SK-N-MC (cell line): ENCODE data around the gene DIO1.
A peak's percentile ranks its signal among the peaks of the same experiment; 100 is the strongest.
"Not testable (repeated sequence)": the region's sequence is repeated elsewhere in the genome, so short reads cannot be mapped to it uniquely, and the experiment has no call there.

Experiments
- DNase-seq: peaks from one replicate; pipeline ENCODE4 v3.0.0-alpha.2; 2011; ENCODE audit warnings: low read depth, low spot score
- H3K27ac ChIP-seq: fragments of 200-600 bp; sonication (generic); 2 replicates; pipeline ENCODE4 v1.5.1; 2016; ENCODE audit warnings: mixed run types
- H3K36me3 ChIP-seq: fragments of 200-600 bp; sonication (generic); 2 replicates; pipeline ENCODE4 v1.6.1; 2017; ENCODE audit warnings: antibody characterized with exemption, low read length, mixed read lengths; ENCODE audit not compliant: insufficient read depth
- H3K4me3 ChIP-seq: fragments of 200-600 bp; sonication (generic); 2 replicates; pipeline ENCODE4 v1.5.1; 2016
- H3K9ac ChIP-seq: fragments of 200-600 bp; sonication (generic); 2 replicates; pipeline ENCODE4 v1.8.0; 2017; ENCODE audit warnings: mixed run types, mixed read lengths; ENCODE audit not compliant: insufficient read length
- H3K9me3 ChIP-seq: fragments of 200-600 bp; sonication (generic); 2 replicates; pipeline ENCODE4 v1.6.1; 2017; ENCODE audit warnings: low read depth, mild to moderate bottlenecking, antibody characterized with exemption, low read length, moderate library complexity, mixed read lengths
- EZH2 ChIP-seq: fragments of 200-600 bp; sonication (generic); IDR thresholded peaks from one replicate; pipeline ENCODE4 v1.6.1; 2017; ENCODE audit warnings: antibody characterized with exemption
- FOXP2 ChIP-seq: optimal IDR thresholded peaks from 2 replicates; pipeline ENCODE3; 2011; ENCODE audit warnings: mild to moderate bottlenecking, moderate library complexity; ENCODE audit not compliant: insufficient read depth; ENCODE audit errors: extremely low read length, control extremely low read depth
- POLR2AphosphoS5 ChIP-seq: IDR thresholded peaks from 2 replicates; pipeline ENCODE4 v1.6.1; 2012; ENCODE audit warnings: mild to moderate bottlenecking, low read depth, low read length, borderline replicate concordance

The DIO1 gene

GRCh38 chr1:53871221-53871620 is 22.8 kb upstream of the DIO1 start:
- Histone ChIP-seq H3K9me3 (no peaks in the 10 kb centered on the region), H3K9ac (no peak overlapping the region), H3K4me3 (peak overlapping the region; percentile 22), H3K27ac (peak overlapping the region; percentile 27; the same call in 1 of the 2 replicates), H3K36me3 (peaks cover 15% of the 10 kb centered on the region)
- no peak for DNase-seq
- TF ChIP-seq EZH2: no peak
- TF ChIP-seq FOXP2: no peak

- TF ChIP-seq EZH2: no peak
- TF ChIP-seq FOXP2: no peak
- no peak for TF ChIP-seq POLR2AphosphoS5
- H3K4me3 ChIP-seq: no peak overlapping the region
- no peak for DNase-seq
- H3K36me3 ChIP-seq: peaks cover 11% of the 10 kb centered on the region
- H3K9ac ChIP-seq: no peak overlapping the region
- peak overlapping the region; percentile 27; the same call in 1 of the 2 replicates for H3K27ac ChIP-seq
- no peaks in the 10 kb centered on the region for H3K9me3 ChIP-seq
These were observed 22.1 kb upstream of the DIO1 start for GRCh38 chr1:53871773-53872484.

- not testable (repeated sequence) for H3K9ac ChIP-seq, H3K9me3 ChIP-seq, H3K27ac ChIP-seq, H3K4me3 ChIP-seq, DNase-seq, H3K36me3 ChIP-seq
These were observed 18.8 kb upstream of the DIO1 start for GRCh38 chr1:53875150-53875549.

- DNase-seq: no peak
- TF ChIP-seq FOXP2 (no peak), POLR2AphosphoS5 (no peak), EZH2 (no peak)
- Histone ChIP-seq H3K36me3 (peaks cover 17% of the 10 kb centered on the region), H3K9ac (no peak overlapping the region), H3K4me3 (no peak overlapping the region), H3K27ac (no peak overlapping the region), H3K9me3 (no peaks in the 10 kb centered on the region)
These were observed 15.4 kb upstream of the DIO1 start for GRCh38 chr1:53878492-53879105.

GRCh38 chr1:53881853-53882252 is 12.1 kb upstream of the DIO1 start:
- DNase-seq, H3K27ac ChIP-seq, H3K9ac ChIP-seq, H3K4me3 ChIP-seq, H3K36me3 ChIP-seq, H3K9me3 ChIP-seq: not testable (repeated sequence)

GRCh38 chr1:53883600-53883999 is 10.4 kb upstream of the DIO1 start:
- not testable (repeated sequence) for H3K9ac ChIP-seq, DNase-seq, H3K36me3 ChIP-seq, H3K27ac ChIP-seq, H3K4me3 ChIP-seq, H3K9me3 ChIP-seq

- Histone ChIP-seq H3K4me3 (peak overlapping the region; percentile 98), H3K9ac (no peak overlapping the region), H3K27ac (no peak overlapping the region), H3K36me3 (no peaks in the 10 kb centered on the region), H3K9me3 (no peaks in the 10 kb centered on the region)
- TF ChIP-seq POLR2AphosphoS5: no peak
- no peak for TF ChIP-seq FOXP2
- no peak for TF ChIP-seq EZH2
- DNase-seq: no peak
These were observed 5.3 kb upstream of the DIO1 start for GRCh38 chr1:53888681-53889080.

- DNase-seq: peak; percentile 26
- Histone ChIP-seq H3K9me3 (no peaks in the 10 kb centered on the region), H3K9ac (peak within 1 kb of the TSS; percentile 81), H3K27ac (no peak within 1 kb of the TSS), H3K4me3 (peak within 1 kb of the TSS; percentile 98), H3K36me3 (no peaks in the 10 kb centered on the region)
- peak; percentile 71; the same call in 1 of the 2 replicates for TF ChIP-seq POLR2AphosphoS5
- TF ChIP-seq EZH2: no peak
These were observed 4.4 kb upstream of the DIO1 start, which contains the start of gene YIPF1 for GRCh38 chr1:53889304-53890298. Gene YIPF1, minus strand, starts transcription at chr1:53889797. Its CDS starts 860 bp downstream, at chr1:53888937.

GRCh38 chr1:53890522-53890941 is 3.5 kb upstream of the DIO1 start:
- Histone ChIP-seq H3K27ac (no peak overlapping the region), H3K36me3 (no peaks in the 10 kb centered on the region)
- DNase-seq: no peak

More at GRCh38 chr1:53890522-53890941, 3.5 kb upstream of the DIO1 start:
- TF ChIP-seq FOXP2 (no peak), POLR2AphosphoS5 (no peak), EZH2 (no peak)
- no peaks in the 10 kb centered on the region for H3K9me3 ChIP-seq
- no peak overlapping the region for H3K9ac ChIP-seq
- H3K4me3 ChIP-seq: peak overlapping the region; percentile 98
